DND-41 (cell line): Measurements from ENCODE around the gene AKR1A1.

Experiments used
- ATAC-seq: fragments of 200-7000 bp; cut with Tn5 transposase; 3 replicates; pipeline ENCODE4 v1.9.1; 2021; ENCODE audit warnings: low read depth; ENCODE audit not compliant: insufficient read depth
- DNase-seq: peaks from one replicate; pipeline ENCODE4 v3.0.0-alpha.2; 2020
- H2AFZ ChIP-seq: 2 replicates; pipeline ENCODE4 v1.6.0; 2012; ENCODE audit warnings: low read depth, low read length
- H3K27ac ChIP-seq: 2 replicates; pipeline ENCODE4 v1.5.1; 2012; ENCODE audit warnings: low read length, inconsistent platforms
- H3K27me3 ChIP-seq: fragments of 200-600 bp; sonication (generic); 2 replicates; pipeline ENCODE4 v1.6.0; 2012; ENCODE audit warnings: low read length, mild to moderate bottlenecking, inconsistent platforms; ENCODE audit not compliant: insufficient read depth, poor library complexity
- H3K36me3 ChIP-seq: 2 replicates; pipeline ENCODE4 v1.5.1; 2012; ENCODE audit warnings: low read length, inconsistent platforms; ENCODE audit not compliant: insufficient read depth
- H3K4me1 ChIP-seq: 2 replicates; pipeline ENCODE4 v1.5.1; 2012; ENCODE audit warnings: mild to moderate bottlenecking, low read length; ENCODE audit not compliant: insufficient read depth
- H3K4me2 ChIP-seq: 2 replicates; pipeline ENCODE4 v1.6.0; 2012; ENCODE audit warnings: mild to moderate bottlenecking, moderate library complexity, low read length, inconsistent platforms; ENCODE audit not compliant: insufficient read depth
- H3K4me3 ChIP-seq, 2 experiments: fragments of 200-600 bp in 1 of 2; shearing (Covaris generic) in 1 of 2; 2 replicates each; pipeline ENCODE4 v1.5.1; 2012 to 2016; ENCODE audit warnings: inconsistent platforms in 2 of 2, low read length in 2 of 2, mild to moderate bottlenecking in 2 of 2, low read depth in 1 of 2, moderate library complexity in 1 of 2
- H3K79me2 ChIP-seq: 2 replicates; pipeline ENCODE4 v1.6.0; 2012; ENCODE audit warnings: low read length, inconsistent platforms; ENCODE audit not compliant: insufficient read depth
- H3K9ac ChIP-seq: 2 replicates; pipeline ENCODE4 v1.6.0; 2012; ENCODE audit warnings: low read depth, mild to moderate bottlenecking, inconsistent platforms, low read length, moderate library complexity
- H3K9me3 ChIP-seq: 2 replicates; pipeline ENCODE4 v1.5.1; 2012; ENCODE audit warnings: low read length, moderate library complexity, mild to moderate bottlenecking, inconsistent platforms; ENCODE audit not compliant: insufficient read depth, severe bottlenecking
- H4K20me1 ChIP-seq: 2 replicates; pipeline ENCODE4 v1.6.0; 2012; ENCODE audit warnings: low read length; ENCODE audit not compliant: insufficient read depth
- EZH2 ChIP-seq: IDR thresholded peaks from 3 replicates; pipeline ENCODE4 v1.6.1; 2012; ENCODE audit warnings: borderline replicate concordance, low read depth, mild to moderate bottlenecking, moderate library complexity, low read length, inconsistent platforms; ENCODE audit not compliant: severe bottlenecking
- TF ChIP-seq, protein P1 (sequence below): IDR thresholded peaks from 2 replicates; pipeline ENCODE4 v1.5.1; 2012; ENCODE audit warnings: borderline replicate concordance, low read length, moderate library complexity, mild to moderate bottlenecking; ENCODE audit not compliant: poor library complexity, severe bottlenecking; ENCODE audit errors: extremely low read depth

The AKR1A1 gene

DNA sequence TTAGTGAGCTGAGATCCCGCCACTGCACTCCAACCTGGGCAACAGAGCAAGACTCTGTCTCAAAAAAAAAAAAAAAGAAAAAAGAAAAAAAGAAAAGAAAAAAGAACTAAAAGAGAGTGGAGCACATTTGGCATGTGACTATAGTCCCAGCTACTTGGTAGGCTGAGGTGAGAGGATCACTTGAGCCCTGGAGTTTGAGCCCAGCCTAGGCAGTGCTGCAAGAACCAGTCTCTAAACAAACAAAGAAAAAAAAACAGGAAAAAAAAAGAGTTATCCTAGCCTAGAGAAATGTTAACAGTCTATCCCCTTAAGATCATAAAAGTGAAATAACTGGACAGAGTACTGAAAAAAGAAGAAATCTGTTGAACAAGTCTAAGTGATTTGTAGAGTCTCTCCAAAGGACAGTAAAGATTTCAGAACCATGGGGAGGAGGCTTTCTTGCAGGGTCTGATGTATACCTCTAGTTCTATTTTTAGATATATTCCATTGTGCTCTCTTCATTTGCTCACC lies 24.4 kb upstream of the AKR1A1 start:
- no peaks in the 10 kb centered on the region for H3K9me3 ChIP-seq
- peaks cover 7% of the 10 kb centered on the region for H3K79me2 ChIP-seq
- H2AFZ ChIP-seq, result no peak overlapping the region
- no peak for ATAC-seq
- no peak overlapping the region for H3K27ac ChIP-seq
- H3K4me1 ChIP-seq, result peaks cover 23% of the 10 kb centered on the region
- H4K20me1 ChIP-seq, result no peaks in the 10 kb centered on the region
- H3K36me3 ChIP-seq, result no peaks in the 10 kb centered on the region; the same call in 1 of the 2 replicates
- no peak overlapping the region for H3K9ac ChIP-seq
- TF ChIP-seq EZH2, result no peak
- TF ChIP-seq, protein P1, sequence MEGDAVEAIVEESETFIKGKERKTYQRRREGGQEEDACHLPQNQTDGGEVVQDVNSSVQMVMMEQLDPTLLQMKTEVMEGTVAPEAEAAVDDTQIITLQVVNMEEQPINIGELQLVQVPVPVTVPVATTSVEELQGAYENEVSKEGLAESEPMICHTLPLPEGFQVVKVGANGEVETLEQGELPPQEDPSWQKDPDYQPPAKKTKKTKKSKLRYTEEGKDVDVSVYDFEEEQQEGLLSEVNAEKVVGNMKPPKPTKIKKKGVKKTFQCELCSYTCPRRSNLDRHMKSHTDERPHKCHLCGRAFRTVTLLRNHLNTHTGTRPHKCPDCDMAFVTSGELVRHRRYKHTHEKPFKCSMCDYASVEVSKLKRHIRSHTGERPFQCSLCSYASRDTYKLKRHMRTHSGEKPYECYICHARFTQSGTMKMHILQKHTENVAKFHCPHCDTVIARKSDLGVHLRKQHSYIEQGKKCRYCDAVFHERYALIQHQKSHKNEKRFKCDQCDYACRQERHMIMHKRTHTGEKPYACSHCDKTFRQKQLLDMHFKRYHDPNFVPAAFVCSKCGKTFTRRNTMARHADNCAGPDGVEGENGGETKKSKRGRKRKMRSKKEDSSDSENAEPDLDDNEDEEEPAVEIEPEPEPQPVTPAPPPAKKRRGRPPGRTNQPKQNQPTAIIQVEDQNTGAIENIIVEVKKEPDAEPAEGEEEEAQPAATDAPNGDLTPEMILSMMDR, result no peak
- H3K4me3 ChIP-seq, result no peak overlapping the region
- no peak overlapping the region for H3K4me2 ChIP-seq
- no peak for DNase-seq
- no peaks in the 10 kb centered on the region for H3K27me3 ChIP-seq

DNA sequence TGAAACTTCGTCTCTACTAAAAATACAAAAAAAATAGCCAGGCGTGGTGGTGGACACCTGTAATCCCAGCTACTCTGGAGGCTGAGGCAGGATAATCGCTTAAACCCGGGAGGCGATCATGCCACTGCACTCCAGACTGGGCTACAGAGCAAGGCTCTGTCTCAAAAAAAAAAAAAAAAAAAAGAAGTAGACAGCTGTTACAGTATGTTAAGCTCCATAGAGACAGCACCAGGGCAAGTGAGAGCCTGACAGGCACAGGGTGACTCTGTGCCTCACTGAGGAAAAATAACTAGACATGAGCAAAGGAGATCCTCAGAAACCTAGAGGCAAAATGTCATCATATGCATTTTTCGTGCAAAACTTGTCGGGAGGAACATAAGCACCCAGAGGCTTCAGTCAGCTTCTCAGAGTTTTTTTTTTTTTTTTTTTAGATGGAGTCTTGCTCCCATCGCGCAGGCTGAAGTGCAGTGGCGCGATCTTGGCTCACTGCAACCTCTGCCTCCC lies 19.9 kb upstream of the AKR1A1 start:
- ATAC-seq (no peak), DNase-seq (no peak)
- H3K27ac ChIP-seq, result no peak overlapping the region
- H3K27me3 ChIP-seq, result no peaks in the 10 kb centered on the region
- H3K4me2 ChIP-seq, result no peak overlapping the region
- H3K4me1 ChIP-seq, result no peaks in the 10 kb centered on the region
- H3K36me3 ChIP-seq, result no peaks in the 10 kb centered on the region
- no peak overlapping the region for H3K9ac ChIP-seq
- no peaks in the 10 kb centered on the region for H3K79me2 ChIP-seq
- H4K20me1 ChIP-seq, result no peaks in the 10 kb centered on the region
- no peak overlapping the region; the same call in 1 of the 2 replicates for H2AFZ ChIP-seq
- no peak for TF ChIP-seq EZH2
- TF ChIP-seq, protein P1, result no peak
- H3K4me3 ChIP-seq, result no peak overlapping the region
- no peaks in the 10 kb centered on the region for H3K9me3 ChIP-seq

DNA sequence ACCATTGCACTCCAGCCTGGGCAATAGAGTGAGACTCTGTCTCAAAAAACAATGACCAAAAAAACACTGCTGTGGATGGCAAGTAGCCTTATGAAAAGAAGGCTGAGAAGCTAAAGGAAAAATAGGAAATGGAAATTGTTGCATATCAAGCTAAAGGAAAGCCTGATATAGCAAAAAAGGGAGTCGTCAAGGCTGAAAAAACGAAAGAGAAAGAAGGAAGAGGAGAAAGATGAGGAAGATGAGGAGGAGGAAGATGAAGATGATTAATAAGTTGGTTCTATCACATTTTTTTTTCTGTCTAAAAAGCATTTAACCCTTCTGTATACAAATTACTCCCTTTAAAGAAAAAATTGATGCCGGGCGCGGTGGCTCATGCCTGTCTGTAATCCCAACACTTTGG lies 18.8 kb upstream of the AKR1A1 start:
- no peaks in the 10 kb centered on the region for H4K20me1 ChIP-seq
- no peak overlapping the region for H3K27ac ChIP-seq
- no peak for DNase-seq
- ATAC-seq, result no peak
- no peak overlapping the region for H3K4me2 ChIP-seq
- no peaks in the 10 kb centered on the region for H3K27me3 ChIP-seq
- no peaks in the 10 kb centered on the region for H3K9me3 ChIP-seq
- TF ChIP-seq, protein P1, result no peak
- no peak for TF ChIP-seq EZH2
- no peak overlapping the region for H3K4me3 ChIP-seq
- no peaks in the 10 kb centered on the region for H3K36me3 ChIP-seq
- H2AFZ ChIP-seq, result no peak overlapping the region
- H3K4me1 ChIP-seq, result no peaks in the 10 kb centered on the region
- H3K9ac ChIP-seq, result no peak overlapping the region
- H3K79me2 ChIP-seq, result no peaks in the 10 kb centered on the region
